AG20443 (cell line): Measurements from ENCODE around the gene IL36B.

ENCODE experiments used
- DNase-seq: peaks from one replicate; pipeline ENCODE4 v3.0.0; 2012; ENCODE audit warnings: low spot score, mixed read lengths

The IL36B gene

GRCh38 chr2:113053666-113054065 is 999 bp upstream of the IL36B start:
- DNase-seq: no peak

GRCh38 chr2:113050921-113051895 is 1.5 kb downstream of the IL36B start:
- no peak for DNase-seq

- DNase-seq: no peak
These were observed 6.2 kb downstream of the IL36B start for GRCh38 chr2:113046465-113046864.

- DNase-seq: no peak
These were observed 10.8 kb downstream of the IL36B start for GRCh38 chr2:113041871-113042270.

DNA sequence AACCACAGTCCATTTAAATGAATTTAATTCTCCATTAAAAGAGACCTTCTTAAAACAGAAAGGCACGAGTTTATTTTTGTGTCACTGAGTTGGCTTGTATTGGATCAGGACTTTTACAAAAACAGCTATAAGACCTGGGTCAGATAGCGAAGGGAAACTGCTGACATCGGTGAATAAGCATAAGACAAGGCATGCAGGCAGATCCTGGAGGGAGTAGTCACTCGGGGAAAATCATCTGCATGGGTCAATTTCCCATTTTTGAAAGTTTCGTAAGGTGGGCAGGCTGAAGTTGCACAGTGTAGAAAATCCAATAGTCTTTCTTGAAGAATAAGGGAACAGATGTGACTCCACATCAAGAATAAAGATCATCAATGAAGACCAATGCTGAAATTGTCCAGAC is 12.9 kb downstream of the IL36B start:
- no peak for DNase-seq

- DNase-seq: no peak
These were observed 13.5 kb downstream of the IL36B start for GRCh38 chr2:113039158-113039557.

GRCh38 chr2:113038291-113038690 is 14.4 kb downstream of the IL36B start:
- no peak for DNase-seq

GRCh38 chr2:113036763-113037162 is 15.9 kb downstream of the IL36B start:
- DNase-seq: no peak

- DNase-seq: no peak
These were observed 18.7 kb downstream of the IL36B start for GRCh38 chr2:113034016-113034415.

DNA sequence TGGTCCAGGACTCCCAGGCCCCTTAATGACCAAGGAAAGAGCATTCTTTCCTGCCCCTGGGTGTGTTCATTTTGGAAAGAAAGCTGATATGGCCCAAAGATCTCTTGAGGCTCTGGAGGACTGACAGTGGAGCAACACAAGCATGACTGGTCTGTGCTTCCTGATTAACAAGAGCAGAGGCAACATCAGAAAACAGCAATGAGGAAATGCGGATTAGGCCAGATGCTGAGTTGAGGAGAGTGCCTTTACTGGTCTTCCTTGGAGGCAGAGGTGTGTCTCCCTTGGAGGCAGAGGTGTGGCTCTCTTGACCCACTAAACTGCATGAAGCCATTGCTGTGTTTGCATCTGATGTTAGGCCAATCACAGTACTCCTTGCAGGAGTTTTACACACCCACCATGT is 19.9 kb downstream of the IL36B start:
- no peak for DNase-seq

GRCh38 chr2:113028112-113028511 is 24.6 kb downstream of the IL36B start:
- DNase-seq: no peak

DNA sequence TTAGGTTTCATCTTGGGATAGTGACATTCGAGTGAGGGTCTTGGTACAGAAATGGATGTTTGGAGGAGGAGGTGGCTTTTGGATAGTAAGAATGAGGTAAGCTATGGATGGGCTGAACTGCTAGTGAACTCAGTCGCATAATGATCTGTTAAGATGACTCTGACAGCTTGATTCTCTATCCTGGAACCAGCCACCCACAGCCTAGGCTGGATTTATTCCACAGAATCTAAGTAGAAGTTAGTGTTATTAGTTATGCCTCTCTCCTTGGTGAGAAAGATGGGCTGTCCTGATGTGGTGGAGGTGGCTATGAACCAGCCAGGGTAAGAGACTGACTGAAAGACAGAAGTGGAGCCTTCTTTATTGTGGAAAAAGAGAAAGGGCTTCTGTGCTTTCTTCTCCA is 25.0 kb downstream of the IL36B start:
- DNase-seq: no peak

DNA sequence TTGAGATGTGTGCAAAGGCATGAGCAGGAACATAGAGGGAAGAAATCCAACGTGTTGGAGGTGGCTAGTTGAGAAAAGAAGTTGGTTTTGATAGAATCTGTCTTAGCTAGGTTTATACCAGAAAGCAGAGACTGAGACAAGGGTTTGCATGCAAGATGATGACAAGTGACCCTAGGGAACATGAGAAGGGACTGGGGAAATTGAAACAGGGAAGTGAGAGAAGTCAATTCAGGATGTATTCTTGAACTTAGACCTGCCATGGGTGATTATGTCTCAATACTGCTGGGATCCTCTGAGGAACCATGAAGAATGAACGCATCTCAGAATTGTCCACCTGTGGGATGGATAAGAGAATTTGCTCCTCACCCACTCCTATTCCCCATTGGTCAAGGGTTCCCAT is 26.9 kb downstream of the IL36B start:
- no peak for DNase-seq

DNA sequence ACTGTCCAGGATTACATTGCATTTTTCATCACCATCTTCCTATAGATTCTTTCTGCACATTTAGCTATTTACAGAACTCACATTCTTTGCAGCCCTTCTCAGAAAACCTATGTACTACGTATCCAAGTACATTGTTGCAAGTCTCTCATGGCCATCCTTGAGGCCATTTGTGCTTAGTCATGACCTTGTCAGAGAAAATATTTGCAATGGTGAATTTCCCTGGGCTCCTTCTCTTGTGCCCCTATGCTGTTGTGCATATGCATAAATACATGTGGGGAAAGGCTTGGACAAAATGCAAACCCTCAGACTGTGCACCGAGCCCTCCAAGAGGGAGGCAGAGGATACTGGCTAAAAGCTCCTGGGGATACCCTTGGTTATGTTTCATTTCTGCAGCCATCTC is 27.9 kb downstream of the IL36B start:
- DNase-seq: no peak

DNA sequence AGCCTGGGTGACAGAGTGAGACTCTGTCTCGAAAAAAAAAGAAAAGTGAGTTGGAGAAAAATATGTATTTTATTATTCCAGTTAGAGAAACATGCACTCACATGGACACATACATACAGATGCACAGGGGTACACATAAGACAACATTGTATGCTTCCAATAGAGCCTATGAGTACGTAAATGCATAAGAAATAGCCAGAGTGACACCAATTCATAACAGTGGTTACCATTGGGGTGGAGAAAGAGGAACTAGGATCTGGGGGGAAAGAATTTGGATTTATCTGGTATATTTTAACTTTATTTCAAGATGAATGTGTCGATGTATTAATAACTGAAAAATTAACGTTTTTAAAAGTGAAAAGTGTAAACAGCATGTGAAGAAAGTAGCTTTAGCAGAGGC is 31.4 kb downstream of the IL36B start:
- no peak for DNase-seq

GRCh38 chr2:113018509-113018908 is 34.2 kb downstream of the IL36B start:
- no peak for DNase-seq

DNA sequence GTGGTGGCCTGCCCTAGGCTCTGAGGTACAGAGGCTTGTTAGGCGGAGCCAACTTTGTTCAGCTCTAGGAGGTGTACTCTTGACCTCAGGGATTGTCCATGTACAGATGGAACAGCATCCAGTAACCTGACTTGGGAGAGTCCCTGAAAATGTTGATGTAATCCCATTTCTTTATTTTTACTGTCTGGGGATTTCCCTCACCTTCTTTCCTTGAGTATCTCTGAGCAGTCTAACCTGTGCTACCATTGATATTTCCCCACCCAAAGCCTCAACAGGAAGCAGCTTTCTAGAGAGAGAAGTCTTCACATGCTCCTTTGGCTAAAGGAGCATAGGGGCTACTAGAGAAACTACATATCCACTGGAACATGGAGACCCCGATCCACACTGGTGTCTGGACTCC is 37.0 kb downstream of the IL36B start:
- DNase-seq: no peak

- DNase-seq: no peak
These were observed 37.6 kb downstream of the IL36B start for GRCh38 chr2:113015042-113015441.

GRCh38 chr2:113014067-113014466 is 38.6 kb downstream of the IL36B start:
- DNase-seq: no peak

- DNase-seq: no peak
These were observed 39.4 kb downstream of the IL36B start for GRCh38 chr2:113013336-113013661.

- no peak for DNase-seq
These were observed 40.0 kb downstream of the IL36B start for GRCh38 chr2:113012436-113013335.

- DNase-seq: no peak
These were observed 41.6 kb downstream of the IL36B start for GRCh38 chr2:113011108-113011507.

DNA sequence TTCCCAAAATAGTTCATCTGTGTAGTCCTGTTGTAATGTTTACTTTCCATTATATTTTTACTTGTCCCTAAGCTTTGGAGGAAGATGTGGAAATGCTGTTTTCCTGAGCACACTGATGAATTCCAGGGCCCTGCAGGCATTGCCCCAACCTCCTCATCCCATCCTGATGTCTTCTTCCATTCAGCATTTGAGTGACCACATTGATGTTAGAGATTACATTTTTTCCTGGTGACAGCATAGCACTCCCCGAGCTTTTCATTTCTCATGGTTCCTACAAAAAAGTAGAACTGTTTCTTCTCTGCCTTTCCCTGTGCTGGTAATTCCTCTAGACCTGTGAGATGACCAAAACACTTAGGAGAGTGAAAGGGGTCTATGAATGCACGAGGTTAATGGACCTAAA is 42.6 kb downstream of the IL36B start:
- peak; percentile 42 for DNase-seq
